KOPT-K1 (cell line): ENCODE results near the gene ZRANB2.

Experiments used
- H3K27ac ChIP-seq: fragments of 200-600 bp; sonication (generic); 2 replicates; pipeline ENCODE4 v1.5.1; 2016; ENCODE audit warnings: antibody characterized with exemption, mild to moderate bottlenecking, low read depth, low read length; ENCODE audit not compliant: poor library complexity, severe bottlenecking
- H3K36me3 ChIP-seq: fragments of 200-600 bp; sonication (generic); 2 replicates; pipeline ENCODE4 v1.5.1; 2017; ENCODE audit warnings: antibody characterized with exemption, mild to moderate bottlenecking, low read length, moderate library complexity; ENCODE audit not compliant: insufficient read depth
- H3K9me3 ChIP-seq: fragments of 200-600 bp; sonication (generic); 2 replicates; pipeline ENCODE4 v1.5.1; 2017; ENCODE audit warnings: antibody characterized with exemption, low read length, mild to moderate bottlenecking; ENCODE audit not compliant: insufficient read depth, poor library complexity, severe bottlenecking

Gene ZRANB2

GRCh38 chr1:71086331-71086730, 5.5 kb upstream of the ZRANB2 start:
- no peak overlapping the region for H3K27ac ChIP-seq
- H3K36me3 ChIP-seq = no peaks in the 10 kb centered on the region
- H3K9me3 ChIP-seq = no peaks in the 10 kb centered on the region

GRCh38 chr1:71083271-71083670, 2.4 kb upstream of the ZRANB2 start:
- H3K9me3 ChIP-seq = no peaks in the 10 kb centered on the region
- no peak overlapping the region for H3K27ac ChIP-seq
- peaks cover 8% of the 10 kb centered on the region for H3K36me3 ChIP-seq

GRCh38 chr1:71081697-71082080, 854 bp upstream of the ZRANB2 start:
- Histone ChIP-seq H3K9me3 (no peaks in the 10 kb centered on the region), H3K36me3 (peaks cover 24% of the 10 kb centered on the region), H3K27ac (peak overlapping the region; percentile 92)

GRCh38 chr1:71080230-71080738, 551 bp downstream of the ZRANB2 start:
- Histone ChIP-seq H3K36me3 (peaks cover 38% of the 10 kb centered on the region), H3K9me3 (no peaks in the 10 kb centered on the region), H3K27ac (peak overlapping the region; percentile 92)

DNA sequence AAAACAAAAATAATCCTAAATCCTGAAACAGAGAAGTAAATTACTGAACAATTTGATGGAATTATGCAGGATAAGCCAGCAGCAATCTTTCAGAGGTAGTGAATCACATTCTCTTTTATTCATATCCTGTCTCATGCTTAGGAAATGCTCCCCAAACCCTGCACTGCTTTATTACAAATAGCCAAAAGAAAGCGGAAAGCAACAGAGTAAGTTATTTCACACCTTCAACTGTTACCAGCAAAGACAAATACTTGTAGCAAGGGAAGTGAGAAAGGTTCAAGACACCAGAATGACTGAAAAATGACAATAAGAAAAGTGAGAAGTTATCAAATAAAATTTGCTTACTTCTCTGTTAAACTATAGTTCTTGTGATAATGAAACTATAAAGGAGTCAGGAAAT, 6.2 kb downstream of the ZRANB2 start:
- Histone ChIP-seq H3K27ac (no peak overlapping the region), H3K9me3 (no peaks in the 10 kb centered on the region), H3K36me3 (peaks cover 93% of the 10 kb centered on the region)

DNA sequence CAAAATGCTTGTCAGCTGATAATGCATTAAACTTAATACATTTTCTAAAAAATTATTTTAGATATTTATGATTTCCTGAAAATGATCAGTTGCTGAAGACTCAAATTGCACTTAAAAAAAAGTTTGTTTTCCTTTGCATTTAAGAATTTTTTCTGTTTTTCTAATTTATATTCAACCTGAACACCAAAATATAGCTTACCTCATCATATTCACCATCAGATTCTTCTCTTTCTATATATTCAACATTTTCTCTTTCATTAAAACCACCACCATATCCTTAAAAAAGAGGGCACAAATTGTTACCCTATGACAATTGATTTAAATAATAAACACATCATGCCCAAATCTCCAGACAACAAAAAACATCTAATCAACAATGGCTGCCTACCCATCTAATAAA, 8.6 kb downstream of the ZRANB2 start:
- Histone ChIP-seq H3K27ac (no peak overlapping the region), H3K36me3 (peaks cover 99% of the 10 kb centered on the region), H3K9me3 (no peaks in the 10 kb centered on the region)

DNA sequence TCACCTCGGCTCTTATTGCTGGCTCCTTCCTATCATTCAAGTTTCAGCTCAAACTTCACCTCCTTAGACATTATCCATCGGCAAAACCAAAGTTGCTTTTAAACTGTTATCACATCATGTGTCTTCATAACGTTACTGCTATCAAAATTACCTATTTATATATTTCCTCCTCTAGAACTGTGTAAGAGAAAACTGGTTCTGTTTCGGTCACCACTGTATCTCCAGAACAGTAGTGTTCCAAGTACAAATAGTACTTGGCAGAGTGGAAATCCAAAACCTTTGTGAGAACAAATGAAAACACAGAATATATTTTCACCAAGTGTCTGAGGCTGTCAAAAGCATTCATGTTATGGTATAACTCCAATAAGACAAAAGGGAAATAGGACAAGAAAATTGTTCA, 9.1 kb downstream of the ZRANB2 start:
- Histone ChIP-seq H3K36me3 (peaks cover 99% of the 10 kb centered on the region), H3K9me3 (no peaks in the 10 kb centered on the region), H3K27ac (no peak overlapping the region)

DNA sequence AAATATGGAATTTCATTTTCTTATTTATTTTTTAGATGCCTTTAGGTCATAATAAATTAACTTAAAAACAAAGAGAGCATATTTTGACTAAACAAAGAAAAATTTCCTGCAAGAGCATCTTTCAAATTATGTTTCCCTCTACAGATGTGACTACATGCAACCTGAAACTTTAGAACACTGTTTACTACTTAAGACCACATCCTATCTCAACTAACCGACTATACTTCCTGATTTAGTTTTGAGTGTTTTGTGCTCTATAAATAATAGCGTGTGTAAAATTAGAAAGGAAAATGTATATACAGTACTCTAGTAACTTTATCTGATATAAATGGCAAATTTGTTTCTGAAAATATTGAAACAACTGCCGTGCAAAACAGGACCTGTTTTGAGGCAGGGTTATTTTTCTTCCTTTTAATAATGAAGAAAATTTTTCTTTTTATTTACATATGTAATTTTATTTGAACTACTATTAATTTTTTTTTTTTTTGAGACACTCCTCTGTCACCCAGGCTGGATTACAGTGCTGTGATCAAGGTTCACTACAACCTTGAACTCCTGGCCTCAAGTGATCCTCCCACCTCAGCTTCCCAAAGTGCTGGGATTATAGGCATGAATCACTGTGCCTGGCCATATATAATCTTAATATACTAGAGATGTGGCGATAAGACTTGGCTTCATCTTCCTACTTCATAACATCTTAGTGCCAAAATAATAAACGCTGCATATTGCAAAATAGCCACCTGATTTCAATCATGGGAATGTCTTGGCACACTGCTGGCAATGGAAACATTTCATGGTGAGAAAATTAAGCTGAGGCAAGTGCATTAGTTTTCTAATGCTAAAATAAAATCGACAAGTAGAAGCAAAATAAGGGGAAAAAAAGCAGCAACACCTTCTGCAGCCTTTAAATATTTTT, 12.3 kb downstream of the ZRANB2 start:
- H3K27ac ChIP-seq = no peak overlapping the region
- H3K9me3 ChIP-seq = no peaks in the 10 kb centered on the region
- peaks cover 99% of the 10 kb centered on the region for H3K36me3 ChIP-seq

DNA sequence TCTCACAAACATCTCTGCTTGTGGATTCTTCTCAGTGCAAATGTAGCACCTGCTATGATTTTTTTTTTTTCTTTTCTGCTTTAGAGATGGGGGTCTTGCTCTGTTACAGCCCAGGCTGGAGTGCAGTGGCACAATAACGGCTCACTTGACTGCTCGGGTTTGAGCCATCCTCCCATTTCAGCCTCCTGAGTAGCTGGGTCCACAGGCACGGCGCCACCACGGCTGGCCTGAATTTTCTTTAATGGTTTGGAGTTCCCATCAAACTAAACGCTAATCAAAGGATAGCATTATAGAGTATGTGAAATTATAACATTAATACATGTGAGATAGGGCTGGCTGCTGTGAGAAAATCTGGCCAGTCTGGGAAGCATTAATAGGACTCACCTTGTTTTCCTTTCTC, 26.0 kb downstream of the ZRANB2 start:
- Histone ChIP-seq H3K36me3 (peaks cover 52% of the 10 kb centered on the region), H3K9me3 (no peaks in the 10 kb centered on the region), H3K27ac (no peak overlapping the region)

GRCh38 chr1:71054281-71054731, 26.5 kb downstream of the ZRANB2 start:
- Histone ChIP-seq H3K27ac (no peak overlapping the region), H3K36me3 (peaks cover 47% of the 10 kb centered on the region), H3K9me3 (no peaks in the 10 kb centered on the region)

GRCh38 chr1:71053758-71054157, 27.1 kb downstream of the ZRANB2 start:
- Histone ChIP-seq H3K36me3 (peaks cover 41% of the 10 kb centered on the region), H3K27ac (no peak overlapping the region), H3K9me3 (no peaks in the 10 kb centered on the region)

GRCh38 chr1:71053146-71053545, 27.7 kb downstream of the ZRANB2 start:
- peaks cover 35% of the 10 kb centered on the region for H3K36me3 ChIP-seq
- no peak overlapping the region for H3K27ac ChIP-seq
- H3K9me3 ChIP-seq = no peaks in the 10 kb centered on the region

- Histone ChIP-seq H3K27ac (no peak overlapping the region), H3K36me3 (peaks cover 5% of the 10 kb centered on the region; the same call in 1 of the 2 replicates), H3K9me3 (no peaks in the 10 kb centered on the region)
These were observed 30.8 kb downstream of the ZRANB2 start for GRCh38 chr1:71049951-71050598.

- Histone ChIP-seq H3K9me3 (no peaks in the 10 kb centered on the region), H3K36me3 (no peaks in the 10 kb centered on the region), H3K27ac (no peak within 1 kb of the TSS)
These were observed 32.9 kb downstream of the ZRANB2 start, which contains the start of gene PTGER3 for GRCh38 chr1:71047635-71048607. TSS of gene PTGER3 (minus strand) at chr1:71047816. CDS start at chr1:71047577, 239 bp downstream.
